NCI-H2107 (cell line): Measurements from ENCODE around the gene OR1B1.
"Not testable (repeated sequence)": the region's sequence is repeated elsewhere in the genome, so short reads cannot be mapped to it uniquely, and the experiment has no call there.

ENCODE experiments used
- DNase-seq: peaks from one replicate; lab custom pipeline; 2025; lab: John Stamatoyannopoulos, UW

Gene OR1B1

GRCh38 chr9:122657527-122657926 is at the start of gene OR1B1:
Gene OR1B1 (minus strand): TSS chr9:122657627.
- no peak for DNase-seq

- DNase-seq = no peak
Observed at GRCh38 chr9:122695696-122696095, 38.3 kb upstream of the OR1B1 start.

GRCh38 chr9:122684851-122685250 is 27.4 kb upstream of the OR1B1 start:
- no peak for DNase-seq

- no peak for DNase-seq
Observed at GRCh38 chr9:122672481-122672880, 15.1 kb upstream of the OR1B1 start.

GRCh38 chr9:122661416-122661815 is 4.0 kb upstream of the OR1B1 start, which contains the start of gene OR1L1:
Gene OR1L1 (plus strand): TSS chr9:122661716. CDS start chr9:122661716, 0 bp downstream.
- DNase-seq = no peak

GRCh38 chr9:122656378-122656777 is 1.0 kb downstream of the OR1B1 start:
- no peak for DNase-seq

- DNase-seq = no peak
Observed at GRCh38 chr9:122642226-122642625, 15.2 kb downstream of the OR1B1 start.

GRCh38 chr9:122619996-122620395 is 37.4 kb downstream of the OR1B1 start:
- no peak for DNase-seq

- no peak for DNase-seq
Observed at GRCh38 chr9:122614362-122614761, 43.1 kb downstream of the OR1B1 start, which contains the start of gene OR1Q1. Gene OR1Q1 (plus strand): TSS chr9:122614738. CDS start chr9:122614738, 0 bp downstream.

GRCh38 chr9:122609804-122610203 is 47.6 kb downstream of the OR1B1 start:
- DNase-seq = no peak

GRCh38 chr9:122606587-122606986 is 50.8 kb downstream of the OR1B1 start:
- DNase-seq = no peak

GRCh38 chr9:122605691-122606090 is 51.7 kb downstream of the OR1B1 start:
- DNase-seq = no peak

- DNase-seq = not testable (repeated sequence)
Observed at GRCh38 chr9:122583284-122583683, 74.1 kb downstream of the OR1B1 start, which contains the start of gene OR1L8. Gene OR1L8 (minus strand): TSS chr9:122583384. CDS start chr9:122568477, 14,907 bp downstream.

GRCh38 chr9:122580360-122580759 is 77.1 kb downstream of the OR1B1 start:
- no peak for DNase-seq

- DNase-seq = no peak
Observed at GRCh38 chr9:122579874-122580273, 77.6 kb downstream of the OR1B1 start.
